Measurements from ENCODE around the gene CCNYL1.
"Not testable (repeated sequence)": the region's sequence is repeated elsewhere in the genome, so short reads cannot be mapped to it uniquely, and the experiment has no call there.

Gene CCNYL1

GRCh38 chr2:207734636-207735512 is 23.4 kb downstream of the CCNYL1 start:
- DNase-seq (ENCODE audit: low read depth): no peak

DNA sequence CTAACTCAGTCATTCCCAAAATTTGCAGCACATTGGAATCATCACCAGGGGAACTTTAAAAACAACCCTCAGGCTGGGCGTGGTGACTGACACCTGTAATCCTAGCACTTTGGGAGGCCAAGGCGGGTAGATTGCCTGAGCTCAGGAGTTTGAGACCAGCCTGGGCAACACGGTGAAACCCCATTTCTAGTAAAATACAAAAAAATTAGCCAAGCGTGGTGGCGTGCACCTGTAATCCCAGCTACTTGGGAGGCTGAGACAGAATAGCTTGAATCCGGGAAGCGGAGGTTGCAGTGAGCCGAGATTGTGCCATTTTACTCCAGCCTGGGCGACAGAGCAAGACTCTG is 24.0 kb downstream of the CCNYL1 start:
- DNase-seq (ENCODE audit: low read depth): not testable (repeated sequence)

DNA sequence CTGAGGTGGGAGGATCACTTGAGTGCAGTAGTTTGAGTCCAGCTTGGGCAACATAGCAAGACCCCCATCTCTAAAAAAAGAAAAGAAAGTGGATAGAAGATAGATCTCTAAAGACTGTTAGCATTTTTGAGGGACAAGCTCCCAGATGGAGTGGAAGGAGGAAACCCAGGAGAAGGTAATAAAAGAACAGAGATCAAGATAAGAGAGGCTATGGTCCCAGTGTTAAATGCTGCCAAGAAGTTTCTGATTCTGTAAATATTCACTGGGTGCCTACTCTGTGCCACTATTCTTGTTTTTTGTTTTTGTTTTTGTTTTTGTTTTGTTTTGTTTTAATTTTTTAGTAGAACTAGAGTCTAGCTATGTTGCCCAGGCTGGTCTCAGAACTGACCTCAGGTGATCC is 32.1 kb downstream of the CCNYL1 start:
- DNase-seq (ENCODE audit: low read depth): no peak

DNA sequence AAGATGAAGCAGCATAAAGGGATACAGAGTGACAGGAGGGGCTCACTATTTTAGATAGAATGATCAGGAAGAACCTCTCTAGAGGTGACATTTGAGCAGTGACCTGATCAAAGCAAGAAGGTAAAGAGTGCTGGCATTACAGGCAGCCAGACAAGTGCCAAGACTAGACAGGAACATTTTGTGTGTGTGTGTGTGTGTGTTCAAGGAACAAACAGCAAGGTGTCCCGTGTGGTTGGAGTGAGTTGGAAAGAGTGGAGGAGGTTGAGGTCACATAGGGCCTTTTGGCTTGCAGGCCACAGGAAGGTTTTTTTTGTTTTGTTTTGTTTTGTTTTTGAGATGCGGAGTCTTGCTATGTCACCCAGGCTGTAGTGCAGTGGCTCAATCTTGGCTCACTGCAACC is 32.6 kb downstream of the CCNYL1 start:
- DNase-seq (ENCODE audit: low read depth): no peak

DNA sequence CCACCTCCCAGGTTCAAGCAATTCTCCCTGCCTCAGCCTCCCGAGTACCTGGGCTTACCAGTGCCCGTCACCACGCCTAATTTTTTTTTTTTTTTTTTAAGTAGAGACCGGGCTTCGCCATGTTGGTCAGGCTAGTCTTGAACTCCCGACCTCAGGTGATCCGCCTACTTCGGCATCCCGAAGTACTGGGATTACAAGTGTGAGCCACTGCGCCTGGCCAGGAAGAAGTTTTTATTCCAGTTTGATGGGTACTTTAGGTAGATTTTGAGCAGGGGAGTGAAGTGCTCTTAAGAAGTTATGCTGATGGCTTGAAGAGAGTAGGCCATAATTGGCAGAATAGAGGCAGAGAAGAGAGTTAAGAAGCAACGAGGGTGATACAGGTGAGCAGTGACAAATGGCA is 33.0 kb downstream of the CCNYL1 start:
- no peak for DNase-seq (ENCODE audit: low read depth)

GRCh38 chr2:207746131-207746530 is 34.7 kb downstream of the CCNYL1 start:
- no peak for DNase-seq (ENCODE audit: low read depth)

DNA sequence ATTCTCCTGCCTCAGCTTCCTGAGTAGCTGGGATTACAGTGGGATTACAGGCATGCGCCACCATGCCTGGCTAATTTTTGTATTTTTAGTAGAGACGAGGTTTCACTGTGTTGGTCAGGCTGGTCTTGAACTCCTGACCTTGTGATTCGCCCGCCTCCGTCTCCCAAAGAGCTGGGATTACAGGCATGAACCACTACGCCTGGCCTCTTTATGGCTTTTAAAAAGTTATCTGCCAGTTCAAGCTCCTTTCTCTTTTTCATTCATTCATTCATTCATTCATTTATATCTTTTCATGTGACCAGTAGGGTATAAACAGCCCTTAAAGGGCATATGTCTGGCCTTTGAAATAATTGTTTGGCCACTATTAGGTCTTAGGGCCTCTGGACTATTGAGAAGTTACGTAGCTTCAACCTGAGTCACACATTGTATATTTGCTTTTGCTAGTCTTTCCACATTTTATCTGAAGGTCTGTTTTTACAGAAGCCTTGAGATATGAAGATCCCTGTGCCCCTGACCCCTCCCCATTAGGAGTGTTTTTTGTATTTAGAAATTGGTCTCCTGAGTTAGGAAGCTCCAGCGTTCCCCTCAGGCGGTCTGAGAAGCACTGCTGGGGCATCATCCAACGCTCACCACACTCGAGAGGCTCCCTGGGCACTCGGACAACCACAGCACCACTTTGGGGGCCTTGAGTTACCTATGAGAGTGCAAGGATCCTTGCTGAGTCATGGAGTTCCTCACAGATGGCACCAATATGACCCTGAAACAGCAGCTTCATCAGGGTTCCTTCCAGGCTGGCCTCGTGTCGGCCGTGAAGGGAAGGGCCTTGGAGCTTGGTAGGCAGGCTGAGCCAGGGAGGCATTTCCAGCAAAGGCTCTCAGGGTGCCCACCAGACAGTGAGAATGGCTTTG is 36.5 kb downstream of the CCNYL1 start:
- DNase-seq (ENCODE audit: low read depth): no peak

DNA sequence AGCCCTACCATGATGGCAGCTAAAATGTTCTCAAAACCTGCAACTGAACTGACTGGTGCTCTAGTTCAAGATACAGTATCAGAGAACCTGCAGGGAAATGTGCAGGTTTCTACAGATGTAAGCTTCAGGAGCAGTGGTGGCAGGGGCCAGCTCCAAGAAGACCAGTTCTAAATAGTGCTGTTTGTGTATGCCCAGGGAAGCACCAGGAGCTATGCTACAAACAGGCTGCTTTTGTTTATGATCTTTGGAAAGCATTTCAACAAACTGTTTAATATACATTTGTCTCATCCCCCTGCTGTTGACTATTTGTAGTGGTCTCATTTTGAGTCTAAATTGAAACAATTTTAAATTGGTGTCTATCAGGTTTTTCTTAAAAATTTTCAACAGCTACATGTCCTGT is 37.6 kb downstream of the CCNYL1 start:
- no peak for DNase-seq (ENCODE audit: low read depth)

- no peak for DNase-seq (ENCODE audit: low read depth)
Observed at GRCh38 chr2:207749873-207750272, 38.4 kb downstream of the CCNYL1 start.

- no peak for DNase-seq (ENCODE audit: low read depth)
Observed at GRCh38 chr2:207750345-207750744, 38.9 kb downstream of the CCNYL1 start.

- no peak for DNase-seq (ENCODE audit: low read depth)
Observed at GRCh38 chr2:207750876-207751275, 39.4 kb downstream of the CCNYL1 start.

DNA sequence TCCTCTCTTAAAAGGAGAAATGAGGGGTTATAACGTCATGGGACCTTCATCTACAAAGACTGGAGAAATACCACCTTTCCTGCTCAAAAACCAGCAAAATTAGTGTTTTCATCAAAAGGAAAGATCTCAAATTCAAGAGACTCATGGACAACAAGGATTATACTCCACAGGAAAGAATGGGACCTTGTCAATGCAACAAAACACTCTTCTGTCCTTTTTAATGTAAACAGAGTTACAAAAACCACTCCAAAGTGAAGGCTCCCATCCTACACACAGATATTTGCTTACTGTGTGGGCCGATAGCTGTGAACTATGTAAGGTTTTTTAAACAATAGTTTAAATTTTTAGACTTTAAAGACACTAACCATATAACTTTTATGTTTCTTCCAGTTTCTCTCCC is 42.2 kb downstream of the CCNYL1 start:
- not testable (repeated sequence) for DNase-seq (ENCODE audit: low read depth)

GRCh38 chr2:207754498-207755383 is 43.3 kb downstream of the CCNYL1 start:
- no peak for DNase-seq (ENCODE audit: low read depth)

DNA sequence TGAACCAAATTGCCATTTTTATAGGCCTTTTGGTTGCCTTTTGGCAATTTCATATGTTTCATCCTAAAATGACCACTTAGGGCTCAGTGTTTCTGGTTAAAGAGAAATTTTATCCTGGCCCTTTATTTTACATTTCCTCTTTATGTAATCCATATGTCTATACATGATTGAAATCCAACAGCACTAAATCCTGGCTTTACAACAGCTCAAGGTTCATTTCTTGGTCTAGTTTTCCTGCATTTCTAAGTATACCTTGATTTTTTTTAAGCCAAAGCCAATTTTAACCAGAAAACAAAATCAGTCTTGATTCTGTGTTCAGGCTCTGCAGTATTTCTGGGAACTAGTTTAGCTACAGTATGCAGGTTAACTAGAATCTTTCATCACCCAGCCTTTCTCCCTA is 46.6 kb downstream of the CCNYL1 start:
- no peak for DNase-seq (ENCODE audit: low read depth)

GRCh38 chr2:207759890-207760289 is 48.5 kb downstream of the CCNYL1 start:
- no peak for DNase-seq (ENCODE audit: low read depth)

DNA sequence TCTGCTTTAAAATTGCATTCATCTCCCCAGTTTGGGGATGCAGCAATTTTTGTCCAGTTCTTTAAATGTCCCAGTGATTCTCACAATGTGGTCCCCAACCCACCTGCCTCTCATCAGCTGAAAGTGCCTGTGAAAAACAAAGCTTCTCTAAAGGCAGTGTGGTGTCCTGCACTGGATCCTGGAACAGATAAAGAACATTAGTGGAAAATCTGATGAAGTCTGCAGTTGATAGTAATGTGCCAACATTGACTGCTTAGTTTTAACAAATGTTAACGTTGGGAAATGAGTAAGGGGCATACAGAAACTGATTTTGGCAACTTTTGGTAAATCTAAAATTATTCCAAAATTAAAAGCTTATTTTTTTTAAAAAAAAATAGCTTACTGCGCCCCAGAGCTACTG is 49.0 kb downstream of the CCNYL1 start:
- DNase-seq (ENCODE audit: low read depth): no peak

DNA sequence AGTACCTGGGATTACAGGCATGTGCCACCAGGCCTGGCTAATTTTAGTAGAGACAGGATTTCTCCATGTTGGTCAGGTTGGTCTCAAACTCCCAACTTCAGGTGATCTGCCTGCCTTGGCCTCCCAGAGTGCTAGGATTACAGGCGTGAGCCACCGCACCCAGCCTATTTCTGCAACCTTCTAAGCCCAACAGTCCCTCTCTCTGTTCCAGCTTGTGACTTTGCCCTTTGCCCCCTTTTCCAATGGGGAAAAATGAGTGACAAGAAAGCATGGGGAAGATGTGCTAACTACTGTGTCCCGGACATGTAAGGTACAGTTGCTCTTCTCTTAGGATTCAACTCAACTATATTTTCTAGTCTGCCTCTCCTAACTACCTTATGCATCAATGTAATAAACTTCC is 50.0 kb downstream of the CCNYL1 start:
- DNase-seq (ENCODE audit: low read depth): not testable (repeated sequence)

- no peak for DNase-seq (ENCODE audit: low read depth)
Observed at GRCh38 chr2:207762146-207762545, 50.7 kb downstream of the CCNYL1 start.

DNA sequence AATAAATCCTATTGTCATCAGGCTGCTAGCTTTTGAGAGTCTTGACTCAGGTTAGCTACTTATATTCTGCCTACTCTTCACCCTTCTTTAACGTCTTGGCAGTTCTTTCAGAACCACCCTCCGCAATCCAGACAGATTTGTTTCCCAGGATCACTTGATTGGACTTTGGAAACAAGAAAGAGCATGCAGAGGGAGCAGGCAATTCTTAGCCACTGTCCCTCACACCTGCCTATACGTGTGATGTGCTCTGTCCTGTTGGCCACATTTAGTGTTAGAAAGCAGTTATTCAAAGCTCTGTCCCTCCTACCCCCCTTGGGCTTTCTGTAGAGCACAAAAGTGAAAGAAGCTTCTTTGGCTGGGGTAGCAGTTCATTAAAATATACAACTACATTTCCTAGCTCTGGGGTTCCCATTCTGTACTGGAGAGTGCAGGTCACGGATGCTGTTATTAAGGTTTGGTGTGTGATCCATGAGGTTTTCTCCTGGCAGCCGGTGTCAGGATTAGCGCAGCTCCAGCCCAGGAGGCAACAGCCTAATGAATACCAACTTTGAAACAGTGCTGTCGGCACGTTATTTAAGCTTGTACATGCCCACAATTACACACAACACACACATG is 52.0 kb downstream of the CCNYL1 start:
- no peak for DNase-seq (ENCODE audit: low read depth)

- no peak for DNase-seq (ENCODE audit: low read depth)
Observed at GRCh38 chr2:207764096-207764630, 52.7 kb downstream of the CCNYL1 start.

- no peak for DNase-seq (ENCODE audit: low read depth)
Observed at GRCh38 chr2:207765547-207765946, 54.1 kb downstream of the CCNYL1 start.

All from activated T-helper 9 cell treated with anti-CD3 and anti-CD28 coated beads, Interleukin-2, amount 50 U/mL, for 16 hours (primary cell).